HG02884 (cell line): ENCODE data around the gene ME3.

Experiments used
- ATAC-seq: cut with Tn5 transposase; IDR thresholded peaks from one replicate; pipeline ENCODE4 v1.9.1; 2021; ENCODE audit warnings: mild to moderate bottlenecking, moderate library complexity; ENCODE audit not compliant: unreplicated experiment

The ME3 gene

GRCh38 chr11:86589856-86590589 lies 82.4 kb downstream of the ME3 start:
- no peak for ATAC-seq

GRCh38 chr11:86589204-86589603 lies 83.2 kb downstream of the ME3 start:
- ATAC-seq = no peak

DNA sequence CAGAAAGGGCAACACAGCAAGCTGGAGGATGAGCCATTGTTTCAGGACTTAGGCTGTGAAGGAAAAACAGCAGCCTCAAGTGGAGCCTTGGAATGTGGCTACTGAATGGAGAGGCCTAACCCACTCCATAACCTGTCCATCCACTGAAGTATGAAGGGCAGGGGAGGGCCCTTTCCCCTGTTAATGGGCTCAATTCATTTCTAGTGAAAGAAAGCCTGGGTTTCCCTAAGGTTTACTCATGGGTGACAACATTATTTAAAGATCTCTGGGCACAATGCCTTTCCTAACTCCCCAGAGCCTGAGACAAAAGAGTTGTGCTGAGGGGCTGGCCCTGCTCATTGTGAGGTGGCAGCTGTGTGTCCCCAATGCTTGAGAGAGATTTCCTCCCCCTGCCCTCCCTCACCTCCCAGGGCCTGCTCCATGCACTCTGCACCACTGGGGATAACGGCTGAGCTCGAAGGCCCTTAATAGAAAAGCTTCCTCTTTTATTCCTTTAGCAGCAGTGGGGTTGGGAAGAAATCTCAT lies 83.8 kb downstream of the ME3 start:
- no peak for ATAC-seq

DNA sequence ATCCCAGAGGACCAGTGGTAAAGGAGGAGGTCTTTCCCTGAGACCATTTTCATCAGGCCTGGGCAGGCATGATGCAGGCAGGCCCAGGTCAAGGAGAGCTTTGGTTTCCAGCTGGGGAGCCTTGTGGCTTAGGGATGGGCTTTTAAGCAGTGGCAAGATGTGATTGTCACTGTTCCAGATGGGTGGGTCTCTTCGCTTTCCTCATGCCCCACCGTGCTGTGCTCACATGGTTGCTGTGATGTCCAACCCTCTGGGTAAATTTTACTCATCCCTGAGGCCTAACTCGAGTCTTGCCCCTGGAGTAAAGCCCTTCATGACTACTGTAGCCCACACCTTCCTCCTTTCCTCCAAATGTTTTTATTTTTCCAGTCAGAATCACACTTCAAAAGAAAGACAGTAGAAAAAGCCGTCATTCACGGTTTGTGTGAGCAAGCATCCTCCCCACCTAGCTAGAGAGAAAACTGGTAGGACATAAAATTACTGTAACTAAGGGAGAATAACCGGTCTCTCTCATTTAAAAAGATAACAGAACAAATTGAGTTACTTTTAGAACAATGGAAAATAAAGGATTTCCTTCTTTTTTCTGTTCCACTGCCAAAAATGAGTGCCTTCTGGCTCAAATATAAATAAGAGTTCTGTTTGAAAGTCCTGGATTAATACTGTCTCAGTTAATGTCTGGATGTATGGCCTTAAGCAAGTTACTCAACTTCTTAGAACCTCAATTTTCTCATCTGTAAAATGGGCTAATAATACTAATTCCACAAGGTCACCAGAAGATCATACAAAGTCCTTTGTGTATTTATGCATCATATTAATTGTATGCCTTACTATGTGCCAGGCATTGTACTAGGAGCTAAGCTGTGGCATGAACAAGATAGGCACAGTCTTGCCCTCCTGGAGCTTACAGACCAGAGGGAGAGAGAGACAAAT lies 84.9 kb downstream of the ME3 start:
- ATAC-seq = no peak

GRCh38 chr11:86586307-86586706 lies 86.1 kb downstream of the ME3 start:
- ATAC-seq = no peak

GRCh38 chr11:86582898-86583297 lies 89.5 kb downstream of the ME3 start:
- no peak for ATAC-seq

DNA sequence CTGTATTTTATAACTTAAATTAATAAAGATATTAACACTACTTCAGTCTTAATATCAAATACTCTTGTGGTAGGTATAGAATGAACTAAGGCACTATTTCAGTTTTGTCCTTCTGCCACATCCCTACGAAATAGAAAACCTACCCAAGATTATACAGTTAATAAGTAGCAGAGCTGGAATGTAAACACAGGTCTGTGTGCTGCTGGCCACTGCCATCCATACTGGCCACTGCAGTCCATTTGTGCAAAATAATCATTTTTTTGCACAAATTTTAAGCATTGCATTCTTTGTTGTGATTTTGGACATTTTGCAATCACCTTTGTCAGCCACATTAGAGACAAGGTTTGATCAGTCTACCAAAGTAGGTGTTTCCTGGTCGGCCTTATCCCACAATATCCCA lies 91.9 kb downstream of the ME3 start:
- ATAC-seq = no peak

GRCh38 chr11:86579406-86579731 lies 93.0 kb downstream of the ME3 start:
- no peak for ATAC-seq

DNA sequence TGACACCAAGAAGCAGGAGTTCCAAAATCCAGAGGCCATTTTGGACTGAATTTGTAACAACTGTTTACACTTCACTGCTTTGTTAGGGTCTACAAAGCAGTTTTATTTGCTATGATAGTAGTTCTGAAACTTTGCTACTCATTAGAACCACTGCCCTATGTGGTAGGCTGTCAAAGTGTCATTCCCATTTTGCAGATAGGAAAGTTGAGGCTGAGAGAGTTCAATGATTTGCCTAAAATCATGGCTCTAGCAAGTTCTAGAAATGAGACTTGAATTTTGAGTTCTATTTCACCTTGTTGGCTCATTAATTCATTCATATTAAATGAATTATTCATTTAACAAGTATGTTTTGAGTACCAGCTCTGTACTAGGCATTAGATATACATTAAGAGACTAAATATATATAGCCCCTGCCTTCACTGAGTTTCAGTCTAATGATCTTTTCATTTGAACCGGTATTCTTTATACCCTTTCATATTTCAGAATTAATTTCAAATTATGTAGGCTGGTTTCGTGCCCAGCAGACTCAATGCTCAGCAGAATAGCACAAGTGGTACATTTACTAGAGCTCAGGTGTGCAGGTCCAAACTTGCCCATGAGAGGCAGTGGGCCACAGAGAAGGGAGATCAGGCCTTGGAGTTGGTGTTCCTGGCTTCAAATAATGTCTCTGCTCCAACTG lies 93.5 kb downstream of the ME3 start:
- no peak for ATAC-seq

DNA sequence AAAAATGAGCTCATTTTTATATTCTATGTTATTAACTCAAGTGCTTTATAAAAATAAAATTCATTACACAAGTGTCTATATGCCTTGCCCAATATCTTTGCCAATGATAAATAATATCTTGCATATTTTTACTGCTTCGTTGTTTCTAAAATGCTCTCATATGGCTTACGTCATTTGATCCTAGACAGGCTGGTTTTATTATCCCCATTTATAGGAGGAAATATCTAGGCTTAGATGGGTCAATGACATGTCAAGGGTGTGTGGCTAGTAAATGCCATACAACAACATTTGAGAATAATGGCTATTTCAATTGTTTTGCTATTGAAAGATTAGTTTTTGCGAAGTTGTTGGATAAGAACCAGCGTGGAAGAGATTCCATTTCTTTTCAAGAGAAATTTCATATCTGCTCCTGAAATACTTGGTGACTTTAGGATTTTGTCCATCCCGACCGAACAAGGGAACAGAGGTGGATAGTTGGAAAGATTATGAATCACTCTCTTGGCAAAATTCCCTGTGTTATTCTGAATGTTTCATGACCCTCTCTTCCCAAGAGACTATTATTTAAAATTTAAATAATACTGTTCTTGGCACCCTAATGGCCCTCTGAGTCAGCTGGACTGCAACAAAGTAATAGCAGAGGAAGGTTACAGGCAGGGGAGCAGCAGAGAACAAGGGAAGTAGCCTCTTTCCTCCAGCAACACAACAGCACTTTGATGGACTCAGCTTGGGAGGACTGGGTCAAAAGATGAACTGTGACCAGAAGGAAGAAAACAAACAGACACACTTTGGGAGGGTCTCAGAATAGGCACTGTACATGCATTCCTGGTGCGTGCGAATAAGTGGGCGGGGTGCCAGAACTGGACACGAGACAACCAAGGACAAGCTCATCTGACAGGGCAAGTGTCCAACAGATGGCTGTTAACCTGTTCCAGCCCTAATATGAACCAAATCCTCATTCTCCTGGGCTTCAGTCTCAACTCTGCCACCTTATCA lies 94.5 kb downstream of the ME3 start:
- ATAC-seq = no peak

DNA sequence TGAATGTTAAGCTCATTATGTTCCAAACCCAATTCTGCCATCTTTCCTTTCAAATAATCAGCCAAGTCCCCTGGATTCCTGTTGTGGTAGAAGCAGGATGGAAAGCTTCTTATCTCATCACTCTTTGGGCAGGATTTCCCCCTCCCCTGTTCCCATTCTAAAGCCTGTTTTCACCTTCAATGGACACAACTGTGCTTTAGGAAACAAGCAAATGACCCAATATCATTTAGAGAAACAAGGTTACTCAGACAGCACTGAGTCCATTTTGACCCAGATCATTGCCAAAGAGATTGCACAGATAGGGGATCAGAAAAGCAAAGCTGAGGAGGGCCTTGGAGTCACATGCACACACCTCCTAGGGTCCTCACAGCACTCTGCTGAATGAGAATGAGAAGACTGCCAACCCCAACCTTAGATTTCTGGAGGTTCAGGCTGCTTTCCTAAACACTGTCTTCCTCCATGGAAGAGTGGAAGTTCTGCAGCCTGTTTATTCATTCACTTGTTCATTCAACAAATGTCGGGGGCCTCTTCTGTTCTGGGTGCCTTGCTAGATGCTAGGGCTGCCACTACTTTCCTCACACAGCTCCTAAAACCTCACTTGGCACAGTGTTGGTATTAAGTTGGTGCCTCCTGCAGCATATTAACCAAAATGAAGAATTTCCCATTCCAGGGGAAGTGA lies 95.3 kb downstream of the ME3 start:
- no peak for ATAC-seq

GRCh38 chr11:86575927-86576326 lies 96.5 kb downstream of the ME3 start:
- ATAC-seq = no peak

GRCh38 chr11:86575208-86575855 lies 97.1 kb downstream of the ME3 start:
- ATAC-seq = no peak

DNA sequence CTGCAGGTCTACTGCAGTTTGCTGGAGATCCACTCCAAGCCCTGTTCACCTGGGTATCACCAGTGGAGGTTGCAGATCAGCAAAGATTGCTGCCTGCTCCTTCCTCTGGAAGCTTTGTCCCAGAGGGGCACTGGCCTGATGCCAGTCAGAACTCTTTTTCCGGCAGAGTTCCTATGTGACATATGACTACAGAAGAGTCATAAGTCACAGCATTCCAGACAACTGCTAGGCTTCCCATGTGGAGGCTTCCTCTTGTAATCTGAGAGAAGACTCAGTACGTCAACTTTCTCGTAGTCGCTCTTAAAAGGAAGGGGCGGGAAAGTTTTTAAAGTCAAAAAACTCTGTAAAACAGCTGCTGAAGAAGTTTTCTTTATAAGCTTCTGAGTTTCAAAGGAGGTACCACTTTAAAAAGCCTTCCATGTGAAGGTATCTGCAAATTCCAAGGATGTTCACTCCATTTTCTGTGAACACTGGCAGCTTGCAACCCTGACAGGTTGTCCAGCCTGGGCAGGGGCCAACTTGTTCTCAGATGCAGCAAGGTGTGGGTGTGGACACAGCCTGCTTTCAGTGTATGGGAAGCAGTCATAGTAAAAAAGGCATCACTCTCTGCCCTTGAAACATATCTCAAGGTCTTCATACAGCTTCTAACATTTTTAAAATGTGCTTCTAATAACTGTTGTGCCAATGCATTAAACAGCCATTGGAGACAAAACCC lies 97.8 kb downstream of the ME3 start:
- ATAC-seq = no peak

DNA sequence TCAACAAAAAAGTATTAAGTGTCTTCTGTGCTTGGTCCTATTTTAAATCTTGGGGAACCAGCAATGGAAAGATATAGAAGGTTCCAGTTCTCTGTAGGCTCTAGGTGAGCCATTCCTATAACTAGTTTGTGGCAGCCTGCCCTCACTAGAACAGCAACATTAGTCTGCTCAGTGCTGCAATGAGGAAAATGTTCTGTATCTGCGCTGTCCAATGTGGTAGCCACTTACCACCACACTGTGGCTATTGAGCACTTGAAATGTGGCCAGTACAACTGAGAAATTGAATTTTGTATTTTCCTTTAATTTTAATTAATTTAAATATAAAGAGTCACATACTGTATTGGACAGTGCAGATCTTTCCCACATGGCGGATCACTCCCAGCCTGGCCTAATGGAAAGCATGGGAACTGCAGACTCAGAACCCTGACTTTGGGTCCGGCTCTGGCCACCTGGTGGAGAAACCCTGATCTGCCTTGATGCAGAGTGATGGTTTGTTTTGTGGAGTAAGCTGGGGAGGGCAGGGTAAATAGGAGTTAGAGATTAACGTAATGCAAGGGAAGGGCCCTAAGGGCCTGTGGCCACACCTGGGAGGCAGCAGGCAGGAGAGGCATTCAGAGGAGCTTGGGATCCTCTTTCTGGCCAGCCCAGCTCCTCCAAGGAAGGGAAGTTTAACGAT lies 101.0 kb downstream of the ME3 start:
- ATAC-seq = no peak

GRCh38 chr11:86570451-86570850 lies 102.0 kb downstream of the ME3 start:
- no peak for ATAC-seq

GRCh38 chr11:86570020-86570419 lies 102.4 kb downstream of the ME3 start:
- ATAC-seq = no peak

- no peak for ATAC-seq
Measured at GRCh38 chr11:86569109-86569508, 103.3 kb downstream of the ME3 start.
